KOPT-K1 (cell line): ENCODE measurements around the gene UBALD2.
A peak's percentile ranks its signal among the peaks of the same experiment; 100 is the strongest.
"Not testable (repeated sequence)": the region's sequence is repeated elsewhere in the genome, so short reads cannot be mapped to it uniquely, and the experiment has no call there.

Experiments
- H3K27ac ChIP-seq: fragments of 200-600 bp; sonication (generic); 2 replicates; pipeline ENCODE4 v1.5.1; 2016; ENCODE audit warnings: antibody characterized with exemption, mild to moderate bottlenecking, low read depth, low read length; ENCODE audit not compliant: poor library complexity, severe bottlenecking
- H3K36me3 ChIP-seq: fragments of 200-600 bp; sonication (generic); 2 replicates; pipeline ENCODE4 v1.5.1; 2017; ENCODE audit warnings: antibody characterized with exemption, mild to moderate bottlenecking, low read length, moderate library complexity; ENCODE audit not compliant: insufficient read depth
- H3K9me3 ChIP-seq: fragments of 200-600 bp; sonication (generic); 2 replicates; pipeline ENCODE4 v1.5.1; 2017; ENCODE audit warnings: antibody characterized with exemption, low read length, mild to moderate bottlenecking; ENCODE audit not compliant: insufficient read depth, poor library complexity, severe bottlenecking

Gene UBALD2

DNA sequence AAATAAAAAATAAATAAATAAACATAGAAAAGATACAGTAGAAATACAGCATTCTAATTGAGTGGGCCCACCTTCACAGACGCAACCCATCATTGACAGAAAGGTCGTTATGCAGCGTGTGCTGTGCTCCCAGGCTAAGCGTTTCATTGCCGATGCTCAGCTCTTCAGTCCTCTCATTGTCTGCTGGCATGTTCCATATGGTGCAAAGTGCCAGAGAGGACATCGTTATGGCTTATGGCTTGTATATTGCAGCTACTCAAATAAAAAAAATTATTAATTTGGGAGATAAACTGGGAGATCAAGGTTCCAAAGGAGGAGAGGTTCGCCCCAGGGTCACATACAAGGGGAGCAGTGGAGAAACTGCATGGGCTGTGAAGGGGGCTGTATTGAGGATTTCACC lies 11.3 kb upstream of the UBALD2 start:
- H3K27ac ChIP-seq = no peak overlapping the region
- no peaks in the 10 kb centered on the region for H3K36me3 ChIP-seq
- H3K9me3 ChIP-seq = no peaks in the 10 kb centered on the region

DNA sequence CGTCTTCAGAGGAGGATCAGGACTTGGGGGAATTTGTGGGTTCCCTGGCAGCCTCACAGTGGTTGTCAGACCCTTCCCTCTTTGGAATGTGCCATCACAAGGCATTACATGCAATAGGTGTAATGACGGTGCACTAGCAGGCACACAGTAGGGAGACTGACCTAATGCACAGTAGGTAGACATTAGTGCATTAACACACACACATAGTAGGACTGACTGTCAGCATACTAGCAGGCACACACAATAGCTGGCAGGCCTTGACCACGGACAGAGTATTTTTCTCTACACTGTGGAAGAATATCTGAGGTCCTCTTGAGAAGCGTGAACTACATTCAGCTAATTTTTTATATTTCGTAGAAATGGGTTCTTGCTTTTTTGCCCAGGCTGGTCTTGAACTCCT lies 10.9 kb upstream of the UBALD2 start:
- Histone ChIP-seq H3K36me3 (no peaks in the 10 kb centered on the region), H3K9me3 (no peaks in the 10 kb centered on the region), H3K27ac (no peak overlapping the region)

DNA sequence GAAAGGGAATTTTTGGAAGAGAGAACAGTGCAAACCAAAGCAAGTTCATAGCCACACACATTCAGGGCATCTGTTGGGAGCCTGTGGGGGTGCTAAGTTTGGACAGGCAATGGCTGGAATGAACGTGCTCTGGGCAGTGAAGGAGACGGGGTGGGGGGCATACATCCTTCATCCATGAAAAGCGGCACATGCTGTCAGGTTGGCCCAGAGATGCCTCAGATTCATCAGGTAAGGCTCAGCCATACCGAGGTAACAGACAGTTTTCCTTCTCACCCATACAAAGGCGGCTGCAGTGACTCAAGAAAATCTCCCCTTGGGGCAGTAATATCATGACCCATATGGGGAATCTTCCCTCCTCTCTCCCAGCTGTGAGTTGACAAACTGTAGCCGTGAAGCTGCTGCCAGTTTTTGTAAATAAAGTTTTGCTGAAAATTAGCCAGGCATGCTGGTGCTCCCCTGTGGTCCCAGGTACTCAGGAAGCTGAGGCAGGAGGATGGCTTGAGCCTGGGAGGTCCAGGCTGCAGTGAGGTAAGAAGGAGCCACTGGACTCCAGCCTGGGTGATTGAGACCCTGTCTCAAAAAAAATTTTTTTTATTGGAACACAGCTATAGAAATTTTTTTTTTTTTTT lies 9.2 kb upstream of the UBALD2 start:
- no peaks in the 10 kb centered on the region for H3K36me3 ChIP-seq
- H3K9me3 ChIP-seq = no peaks in the 10 kb centered on the region
- peak overlapping the region; percentile 49 for H3K27ac ChIP-seq

DNA sequence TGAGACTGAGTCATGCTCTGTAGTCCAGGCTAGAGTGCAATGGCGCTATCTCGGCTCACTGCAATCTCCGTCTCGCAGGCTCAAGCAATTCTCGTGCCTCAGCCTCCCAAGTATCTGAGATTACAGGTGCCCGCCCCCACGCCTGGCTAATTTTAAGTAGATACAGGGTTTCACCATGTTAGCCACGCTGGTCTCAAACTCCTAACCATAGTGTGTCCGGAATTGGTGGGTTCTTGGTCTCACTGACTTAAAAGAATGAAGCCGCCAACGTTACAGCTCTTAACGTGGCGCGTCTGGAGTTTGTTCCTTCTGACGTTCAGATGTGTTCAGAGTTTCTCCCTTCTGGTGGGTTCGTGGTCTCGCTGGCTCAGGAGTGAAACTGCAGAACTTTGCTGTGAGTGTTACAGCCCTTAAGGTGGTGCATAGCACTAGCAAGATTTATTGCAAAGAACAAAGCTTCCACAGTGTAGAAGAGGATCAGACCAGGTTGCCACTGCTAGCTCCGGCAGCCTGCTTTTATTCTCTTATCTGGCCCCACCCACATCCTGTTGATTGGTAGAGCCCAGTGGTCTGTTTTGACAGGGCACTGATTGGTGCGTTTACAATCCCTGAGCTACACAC lies 8.6 kb upstream of the UBALD2 start:
- not testable (repeated sequence) for H3K36me3 ChIP-seq, H3K9me3 ChIP-seq
- peak overlapping the region; percentile 49 for H3K27ac ChIP-seq

DNA sequence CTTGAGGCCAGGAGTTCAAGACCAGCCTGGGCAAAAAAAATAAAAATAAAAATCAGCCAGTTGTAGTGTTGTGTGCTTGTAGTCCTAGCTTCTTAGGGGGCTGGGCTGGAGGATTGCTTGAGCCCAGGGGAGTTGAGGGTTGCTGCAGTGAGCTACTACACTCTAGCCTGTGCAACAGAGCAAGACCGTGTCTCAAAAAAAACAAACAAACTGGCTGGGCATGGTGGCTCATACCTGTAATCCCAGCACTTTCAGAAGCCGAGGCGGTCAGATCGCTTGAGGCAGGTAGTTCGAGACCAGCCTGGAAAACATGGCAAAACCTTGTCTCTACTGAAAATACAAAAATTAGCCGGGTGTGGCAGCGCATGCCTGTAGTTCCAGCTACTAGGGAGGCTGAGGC lies 4.9 kb upstream of the UBALD2 start:
- H3K9me3 ChIP-seq = no peaks in the 10 kb centered on the region
- no peaks in the 10 kb centered on the region for H3K36me3 ChIP-seq
- H3K27ac ChIP-seq = no peak overlapping the region

DNA sequence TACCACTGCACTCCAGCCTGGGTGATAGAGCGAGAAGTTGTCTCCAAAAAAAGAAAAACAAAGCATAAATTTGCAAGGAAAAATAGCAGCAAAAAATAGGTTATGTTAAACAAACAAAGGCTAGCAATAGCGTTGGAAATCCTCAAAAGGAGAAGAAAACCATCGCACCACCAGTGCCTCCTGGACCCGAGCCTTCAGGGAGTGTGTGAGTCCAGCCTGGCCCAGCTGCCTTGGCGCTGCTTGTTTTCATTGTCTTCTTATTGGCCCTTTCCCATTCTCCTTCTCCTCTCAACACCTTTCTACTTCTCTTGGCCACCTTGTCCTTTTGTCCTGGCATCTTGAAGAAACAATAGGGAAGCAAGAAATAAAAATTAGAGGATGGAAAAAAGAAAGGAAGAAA lies 4.5 kb upstream of the UBALD2 start:
- no peaks in the 10 kb centered on the region for H3K36me3 ChIP-seq
- H3K27ac ChIP-seq = no peak overlapping the region
- H3K9me3 ChIP-seq = no peaks in the 10 kb centered on the region

DNA sequence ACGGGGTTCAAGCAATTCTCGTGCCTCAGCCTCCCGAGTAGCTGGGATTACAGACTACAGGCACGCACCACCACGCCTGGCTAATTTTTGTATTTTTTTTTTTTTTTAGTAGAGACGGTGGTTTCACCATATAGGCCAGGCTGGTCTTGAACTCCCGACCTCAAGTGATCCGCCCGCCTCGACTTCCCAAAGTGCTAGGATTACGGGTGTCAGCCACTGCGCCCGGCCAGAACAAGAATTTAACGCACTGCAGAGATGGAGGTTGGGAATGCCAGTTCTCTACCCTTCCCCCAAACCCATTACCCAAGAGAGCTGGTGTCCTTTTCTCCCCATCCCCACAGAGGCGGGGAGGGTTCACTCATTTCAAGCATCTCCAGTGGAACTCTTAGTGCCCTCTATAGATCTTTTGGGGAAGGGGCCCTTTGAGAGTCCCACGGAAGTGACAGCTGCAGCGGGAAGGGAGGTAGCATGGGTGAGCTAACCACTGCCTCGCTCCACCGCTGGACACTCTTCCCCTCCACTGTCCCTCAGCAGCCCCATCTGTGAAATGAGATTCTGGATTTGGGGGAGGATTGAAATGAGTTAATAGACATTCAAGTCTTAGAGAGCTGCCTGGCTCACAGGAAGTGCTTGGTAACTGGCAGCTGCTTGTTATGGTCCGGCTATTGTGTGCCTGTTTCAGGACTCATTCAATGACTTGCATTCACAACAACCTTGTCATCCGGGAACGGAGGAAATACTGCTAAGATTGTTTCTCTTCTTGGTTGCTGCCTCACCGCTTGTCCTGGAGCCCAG lies 3.5 kb upstream of the UBALD2 start:
- peaks cover 5% of the 10 kb centered on the region; the same call in 1 of the 2 replicates for H3K36me3 ChIP-seq
- H3K9me3 ChIP-seq = no peaks in the 10 kb centered on the region
- peak overlapping the region; percentile 68 for H3K27ac ChIP-seq

DNA sequence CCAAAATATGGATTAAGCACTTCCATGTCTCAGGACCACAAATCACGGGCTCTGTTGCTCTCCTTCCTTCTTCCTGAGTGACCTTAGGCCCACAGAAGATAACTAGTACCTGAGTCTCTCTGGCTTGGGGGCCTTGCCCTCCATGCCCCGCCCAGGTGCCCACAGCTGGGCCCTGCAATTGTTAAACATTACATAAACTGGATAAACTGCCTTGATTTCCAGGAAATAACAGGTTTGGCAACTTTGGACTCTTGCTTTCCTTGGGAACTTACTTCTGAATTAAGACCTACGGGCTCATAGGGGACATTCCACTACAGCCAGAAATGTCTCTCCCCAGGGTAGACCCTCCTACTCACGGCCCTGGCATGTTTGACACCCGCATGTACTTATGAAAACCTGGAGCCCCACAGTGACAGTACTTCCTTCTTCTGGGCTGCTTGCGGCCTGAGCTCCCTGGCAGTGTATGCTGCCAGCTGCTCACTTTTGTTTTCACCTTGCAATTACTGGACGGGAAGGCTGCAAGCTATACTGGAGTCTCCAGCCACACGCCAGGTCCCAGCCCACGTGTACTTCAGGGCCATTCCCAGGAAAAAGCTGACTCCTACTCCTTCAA lies 2.3 kb upstream of the UBALD2 start:
- H3K27ac ChIP-seq = peak overlapping the region; percentile 68
- H3K36me3 ChIP-seq = peaks cover 17% of the 10 kb centered on the region
- no peaks in the 10 kb centered on the region for H3K9me3 ChIP-seq

DNA sequence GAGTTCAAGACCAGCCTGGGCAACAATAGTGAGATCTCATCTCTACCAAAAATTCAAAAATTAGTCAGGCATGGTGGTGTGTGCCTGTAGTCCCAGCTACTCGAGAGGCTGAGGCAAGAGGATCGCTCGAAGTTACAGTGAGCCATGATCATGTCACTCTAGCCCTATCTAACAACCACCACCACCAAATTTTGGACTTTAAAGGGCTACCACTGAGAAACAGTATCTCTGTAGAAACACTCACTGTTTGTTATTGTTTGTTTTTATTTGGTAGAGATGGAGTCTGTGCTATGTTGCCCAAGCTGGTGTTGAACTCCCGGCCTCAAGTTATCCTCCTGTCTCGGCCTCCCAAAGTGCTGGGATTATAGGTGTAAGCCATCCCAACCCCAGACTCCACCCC lies 1.3 kb upstream of the UBALD2 start:
- H3K36me3 ChIP-seq = peaks cover 27% of the 10 kb centered on the region
- H3K27ac ChIP-seq = peak overlapping the region; percentile 68
- H3K9me3 ChIP-seq = no peaks in the 10 kb centered on the region

DNA sequence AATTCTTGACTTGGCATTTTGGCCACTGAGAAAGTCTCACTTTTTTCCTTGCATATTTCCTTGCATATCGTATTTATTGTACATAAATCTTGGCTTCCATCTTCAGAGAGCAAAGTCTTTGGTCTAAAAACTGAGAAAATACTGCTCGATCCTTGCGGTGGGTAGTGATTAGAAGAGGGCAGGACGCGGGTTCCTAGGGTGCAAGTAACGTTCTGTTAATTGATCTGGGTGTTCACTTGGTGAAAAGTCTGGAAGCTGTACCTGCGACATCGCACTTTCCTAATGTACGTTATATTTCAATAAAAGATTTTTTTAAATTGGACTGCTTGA lies 758 bp upstream of the UBALD2 start:
- Histone ChIP-seq H3K27ac (peak overlapping the region; percentile 68), H3K36me3 (peaks cover 32% of the 10 kb centered on the region), H3K9me3 (no peaks in the 10 kb centered on the region)

DNA sequence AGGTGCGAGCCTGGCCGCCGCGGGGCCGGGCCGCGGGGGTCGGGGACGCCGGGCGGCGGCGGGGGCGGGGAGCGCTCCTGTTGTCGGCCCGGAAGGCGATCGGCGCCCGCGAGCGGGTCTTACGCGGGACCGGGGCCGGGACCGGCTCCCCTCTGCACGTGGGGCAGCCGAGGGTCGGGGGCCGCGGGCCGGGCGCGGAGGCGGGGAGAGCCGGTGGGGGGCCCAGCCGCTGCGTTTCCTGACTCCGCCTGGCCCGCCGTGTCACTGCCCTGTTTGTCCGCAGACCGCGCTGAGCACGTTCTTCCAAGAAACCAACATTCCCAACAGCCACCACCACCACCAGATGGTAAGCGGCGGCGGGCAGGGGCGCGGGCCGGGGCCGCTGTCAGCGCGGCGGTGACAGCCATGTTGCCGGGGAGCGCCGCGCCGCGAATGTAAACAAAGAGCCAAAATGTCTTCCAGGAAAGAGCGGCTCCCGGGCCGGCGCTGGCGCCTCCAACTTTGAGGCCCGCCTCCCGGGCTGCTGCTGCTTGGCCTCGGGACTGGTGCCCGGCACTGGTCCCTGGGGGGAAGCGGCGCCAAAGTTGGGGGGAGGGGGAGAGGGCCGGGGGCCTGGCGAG lies 586 bp downstream of the UBALD2 start:
- Histone ChIP-seq H3K27ac (peak overlapping the region; percentile 84), H3K9me3 (no peaks in the 10 kb centered on the region), H3K36me3 (peaks cover 45% of the 10 kb centered on the region)

DNA sequence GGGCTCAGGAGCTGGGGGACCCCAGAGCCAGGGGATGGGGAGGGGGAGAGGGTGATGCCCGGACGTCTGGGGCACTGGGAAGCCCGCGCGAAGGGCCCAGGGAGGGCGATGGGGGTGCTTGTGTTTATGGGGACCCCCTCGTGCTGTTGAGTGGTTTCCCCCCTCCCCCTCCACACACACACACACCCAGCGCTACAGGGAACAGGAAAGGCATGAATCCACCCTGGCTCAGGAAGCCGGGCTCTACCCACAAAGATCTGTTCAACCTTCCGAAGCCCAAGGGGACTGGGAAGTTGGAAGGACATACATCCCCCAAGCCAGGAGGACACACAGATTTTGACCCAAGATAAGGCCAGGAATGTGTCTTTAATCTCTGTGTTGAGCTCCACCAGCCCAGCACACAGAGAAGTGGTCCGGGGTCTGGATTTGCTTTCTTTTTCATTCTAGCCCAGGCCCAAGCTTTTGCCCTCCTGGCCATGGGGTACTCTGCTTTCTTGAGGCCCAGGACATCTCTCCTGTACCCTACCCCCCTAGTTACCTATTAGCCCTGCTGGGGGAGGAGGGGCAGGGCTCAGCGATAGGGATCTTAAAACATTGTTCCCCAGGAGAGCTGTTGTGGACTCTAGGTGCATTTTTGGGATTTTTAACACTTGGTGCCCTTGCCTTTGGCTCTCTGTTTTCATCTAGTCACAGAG lies 1.2 kb downstream of the UBALD2 start:
- Histone ChIP-seq H3K36me3 (peaks cover 51% of the 10 kb centered on the region), H3K9me3 (no peaks in the 10 kb centered on the region), H3K27ac (peak overlapping the region; percentile 84)

DNA sequence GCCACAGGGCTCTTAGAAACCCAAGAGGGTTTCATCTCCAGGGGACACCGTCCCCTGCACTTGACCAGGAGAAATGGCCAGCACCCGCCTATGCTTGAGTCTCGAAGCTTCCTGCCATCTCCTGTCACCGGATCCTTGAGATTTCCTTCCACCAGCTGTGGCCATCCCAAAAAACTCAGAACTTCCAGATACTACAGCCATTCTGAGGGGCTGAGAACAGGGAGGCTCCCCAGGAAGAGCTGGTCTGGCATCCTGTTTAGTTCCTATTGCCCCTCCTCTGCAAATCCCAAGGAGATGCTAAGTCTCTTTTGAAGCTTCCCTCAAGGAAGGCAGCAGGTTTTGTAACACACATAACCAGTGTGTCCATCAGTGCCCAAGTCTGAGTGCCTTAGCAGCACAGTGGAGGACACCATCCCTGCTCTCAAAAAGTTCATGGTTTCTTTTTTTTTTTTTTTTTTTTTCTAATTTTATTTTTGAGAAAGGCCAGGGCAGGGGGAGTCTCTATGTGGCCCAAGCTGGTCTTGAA lies 2.0 kb downstream of the UBALD2 start:
- Histone ChIP-seq H3K27ac (peak overlapping the region; percentile 84), H3K36me3 (peaks cover 58% of the 10 kb centered on the region), H3K9me3 (no peaks in the 10 kb centered on the region)

DNA sequence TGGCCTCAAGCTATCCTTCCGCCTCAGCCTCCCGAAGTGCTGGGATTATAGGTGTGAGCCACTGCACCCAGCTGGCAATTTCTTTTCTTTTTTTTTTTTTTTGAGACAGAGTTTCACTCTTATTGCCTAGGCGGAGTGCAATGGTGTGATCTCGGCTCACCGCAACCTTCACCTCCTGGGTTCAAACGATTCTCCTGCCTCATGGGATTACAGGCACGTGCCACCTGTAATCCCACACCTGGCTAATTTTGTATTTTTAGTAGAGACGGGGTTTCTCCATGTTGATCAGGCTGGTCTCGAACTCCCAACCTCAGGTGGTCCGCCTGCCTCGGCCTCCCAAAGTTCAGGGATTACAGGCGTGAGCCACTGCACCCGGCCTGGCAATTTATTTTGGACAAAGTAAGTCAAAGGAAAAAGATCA lies 2.4 kb downstream of the UBALD2 start:
- Histone ChIP-seq H3K27ac (peak overlapping the region; percentile 84), H3K36me3 (peaks cover 58% of the 10 kb centered on the region)
- not testable (repeated sequence) for H3K9me3 ChIP-seq
